ENCODE results near the gene EP400. TPM values are rescaled to one million over a fixed set of nuclear protein-coding genes. Genes with fewer than 3 reads are reported as not detected.
A peak's percentile ranks its signal among the peaks of the same experiment; 100 is the strongest.

EP400 gene
- total RNA-seq, 6 experiments from 2014 or later, result 27.5 to 35.3 (median 30.4) TPM

- H3K4me1 Mint-ChIP-seq (ENCODE audit: low read depth), result peaks cover 8% of the 10 kb centered on the region
- H3K9me3 Mint-ChIP-seq, result no peaks in the 10 kb centered on the region
- DNase-seq, result no peak
- H3K27ac Mint-ChIP-seq, result 0 out of 2 replicates have a peak overlapping the region, but pooled peaks have one; percentile 51
- H3K27me3 Mint-ChIP-seq (ENCODE audit: insufficient read depth), result peaks cover 4% of the 10 kb centered on the region
- peaks cover 24% of the 10 kb centered on the region for H3K36me3 Mint-ChIP-seq (ENCODE audit: low read depth)
- TF ChIP-seq CTCF (IDR thresholded peaks at IDR 0.05), result no peak
- H3K4me3 Mint-ChIP-seq, result no peak overlapping the region
Measured at GRCh38 chr12:131986361-131986760, 36.6 kb downstream of the EP400 start.

GRCh38 chr12:131986910-131987309, 37.2 kb downstream of the EP400 start:
- peaks cover 4% of the 10 kb centered on the region for H3K27me3 Mint-ChIP-seq (ENCODE audit: insufficient read depth)
- peaks cover 8% of the 10 kb centered on the region for H3K4me1 Mint-ChIP-seq (ENCODE audit: low read depth)
- no peak for DNase-seq
- no peak overlapping the region for H3K4me3 Mint-ChIP-seq
- no peak for TF ChIP-seq CTCF (IDR thresholded peaks at IDR 0.05)
- H3K36me3 Mint-ChIP-seq (ENCODE audit: low read depth), result peaks cover 24% of the 10 kb centered on the region
- no peaks in the 10 kb centered on the region for H3K9me3 Mint-ChIP-seq
- H3K27ac Mint-ChIP-seq, result peak overlapping the region; percentile 51

GRCh38 chr12:131987552-131987951, 37.8 kb downstream of the EP400 start:
- no peak overlapping the region; the same call in 1 of the 2 replicates for H3K27ac Mint-ChIP-seq
- H3K9me3 Mint-ChIP-seq, result no peaks in the 10 kb centered on the region

GRCh38 chr12:131988054-131988796, 38.5 kb downstream of the EP400 start:
- peaks cover 2% of the 10 kb centered on the region; the same call in 1 of the 2 replicates for H3K27me3 Mint-ChIP-seq (ENCODE audit: insufficient read depth)
- H3K27ac Mint-ChIP-seq, result no peak overlapping the region
- H3K4me1 Mint-ChIP-seq (ENCODE audit: low read depth), result peaks cover 8% of the 10 kb centered on the region
- no peak overlapping the region for H3K4me3 Mint-ChIP-seq
- no peak for DNase-seq
- peaks cover 34% of the 10 kb centered on the region for H3K36me3 Mint-ChIP-seq (ENCODE audit: low read depth)
- H3K9me3 Mint-ChIP-seq, result no peaks in the 10 kb centered on the region
- TF ChIP-seq CTCF (IDR thresholded peaks at IDR 0.05), result no peak

More at GRCh38 chr12:131987552-131987951, 37.8 kb downstream of the EP400 start:
- TF ChIP-seq CTCF (IDR thresholded peaks at IDR 0.05), result no peak
- Mint-ChIP-seq H3K36me3 (ENCODE audit: low read depth) (peaks cover 30% of the 10 kb centered on the region), H3K27me3 (ENCODE audit: insufficient read depth) (peaks cover 3% of the 10 kb centered on the region), H3K4me1 (ENCODE audit: low read depth) (peaks cover 8% of the 10 kb centered on the region), H3K4me3 (no peak overlapping the region)
- no peak for DNase-seq

- Mint-ChIP-seq H3K4me3 (no peak overlapping the region), H3K27ac (no peak overlapping the region), H3K9me3 (no peaks in the 10 kb centered on the region), H3K36me3 (ENCODE audit: low read depth) (peaks cover 42% of the 10 kb centered on the region), H3K4me1 (ENCODE audit: low read depth) (peaks cover 8% of the 10 kb centered on the region), H3K27me3 (ENCODE audit: insufficient read depth) (peaks cover 2% of the 10 kb centered on the region; the same call in 1 of the 2 replicates)
- TF ChIP-seq CTCF (IDR thresholded peaks at IDR 0.05), result no peak
- DNase-seq, result no peak
Measured at GRCh38 chr12:131989021-131989420, 39.3 kb downstream of the EP400 start.

All from HFFc6 (cell line).